GM18508 (cell line): ENCODE data around the gene POTEI.
"Not testable (repeated sequence)": the region's sequence is repeated elsewhere in the genome, so short reads cannot be mapped to it uniquely, and the experiment has no call there.

Experiments
- ATAC-seq: cut with Tn5 transposase; IDR thresholded peaks from one replicate; pipeline ENCODE4 v1.9.1; 2021; ENCODE audit warnings: moderate number of reproducible peaks; ENCODE audit not compliant: insufficient read depth, unreplicated experiment

The POTEI gene

DNA sequence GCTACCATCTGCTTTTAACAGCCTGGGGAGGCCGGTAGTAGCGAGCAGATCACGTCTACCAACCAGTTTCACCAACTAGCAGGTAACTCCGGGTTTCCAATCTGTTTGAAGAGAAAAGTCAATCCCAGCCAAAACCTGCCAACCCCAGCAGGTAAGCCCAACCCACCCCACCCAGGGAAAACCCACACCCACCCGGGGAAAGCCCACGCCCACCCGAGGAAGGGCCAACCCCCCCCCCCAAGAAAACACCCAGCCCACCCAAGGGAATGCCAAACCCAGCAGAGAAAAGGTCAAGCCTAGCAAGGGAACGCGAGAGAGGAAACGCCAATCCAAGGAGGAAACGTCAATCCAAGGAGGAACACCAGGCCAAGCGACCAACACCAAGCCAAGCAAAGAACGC, at the start of gene POTEI:
POTEI (minus strand) TSS at position 101 of the 400 bp plus-strand sequence; CDS start at position 8, 93 bp downstream.
- not testable (repeated sequence) for ATAC-seq

DNA sequence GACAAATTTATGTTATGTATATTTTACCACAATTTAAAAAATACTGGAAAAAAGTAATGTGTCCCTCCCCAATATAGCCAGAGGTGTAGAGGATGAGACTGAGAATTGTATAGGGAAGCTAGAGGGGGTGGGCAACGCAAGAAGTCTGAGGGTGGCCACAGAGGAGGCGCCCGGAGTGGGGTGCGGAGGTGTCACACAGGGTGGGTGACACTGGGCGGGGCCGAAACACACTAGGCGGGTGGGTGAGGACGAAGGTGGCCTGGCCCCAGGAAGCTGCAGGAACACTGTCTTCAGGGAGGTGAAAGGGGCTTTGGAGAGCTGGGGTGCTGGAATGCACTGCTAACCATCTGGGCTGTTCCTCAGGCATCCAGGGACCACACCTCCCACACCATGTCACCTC, 47.3 kb upstream of the POTEI start:
- ATAC-seq, result not testable (repeated sequence)

GRCh38 chr2:130554178-130554577, 45.0 kb upstream of the POTEI start:
- ATAC-seq, result not testable (repeated sequence)

GRCh38 chr2:130549475-130549874, 40.3 kb upstream of the POTEI start:
- not testable (repeated sequence) for ATAC-seq

DNA sequence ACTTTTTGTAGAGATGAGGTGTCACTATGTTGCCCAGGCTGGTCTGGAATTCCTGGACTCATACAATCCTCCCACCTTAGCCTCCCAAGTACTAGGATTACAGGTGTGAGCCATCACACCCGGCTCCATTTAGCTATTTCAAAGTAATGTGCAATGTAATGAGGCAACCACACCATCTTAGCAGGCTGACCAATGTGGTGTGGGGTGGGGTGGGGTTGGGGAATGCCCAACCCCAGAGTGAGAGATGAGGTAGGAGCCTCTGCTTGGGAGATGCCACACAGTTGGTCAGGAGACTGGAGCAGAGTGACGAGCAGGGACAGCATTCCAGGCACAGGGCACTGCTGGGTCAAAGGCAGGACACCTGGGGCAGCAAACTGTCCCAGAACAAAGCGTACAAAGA, 39.3 kb upstream of the POTEI start:
- not testable (repeated sequence) for ATAC-seq

DNA sequence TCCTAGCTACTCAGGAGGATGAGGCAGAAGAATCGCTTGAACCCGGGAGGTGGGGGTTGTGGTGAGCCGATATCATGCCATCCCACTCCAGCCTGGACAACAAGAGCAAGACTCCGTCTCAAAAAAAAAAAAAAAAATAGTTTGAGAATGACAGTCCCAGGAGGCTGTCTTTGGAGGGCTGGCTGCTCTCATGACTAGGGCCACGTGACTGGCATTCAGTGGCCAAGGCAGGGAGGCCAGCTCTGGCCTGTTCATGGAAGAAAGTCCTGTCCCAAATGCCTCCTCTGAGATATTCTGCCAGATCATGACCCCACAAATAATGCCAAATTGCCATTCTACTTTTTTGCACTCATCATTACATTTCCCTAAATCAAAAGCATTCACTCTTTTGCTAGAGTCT, 35.9 kb upstream of the POTEI start:
- ATAC-seq, result not testable (repeated sequence)

- not testable (repeated sequence) for ATAC-seq
These were observed 34.8 kb upstream of the POTEI start for GRCh38 chr2:130543785-130544528.

DNA sequence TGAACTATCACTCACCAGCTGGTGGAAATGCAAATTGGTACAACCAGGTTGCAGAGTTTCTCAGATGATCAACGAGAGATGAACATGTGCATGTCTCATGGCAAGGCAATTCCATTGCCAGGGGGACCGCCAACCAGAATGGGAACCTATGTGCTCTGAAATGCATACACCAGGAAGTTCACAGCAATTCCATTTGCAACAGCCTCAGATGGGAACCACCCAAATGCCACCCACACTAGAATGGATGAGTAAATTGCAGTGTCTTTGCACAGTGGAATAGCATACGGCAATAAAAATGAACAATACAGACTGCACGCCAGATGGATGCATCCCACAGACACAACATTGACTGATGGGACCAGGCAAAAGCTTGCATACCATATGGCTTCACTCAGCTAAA, 33.7 kb upstream of the POTEI start:
- ATAC-seq, result not testable (repeated sequence)

DNA sequence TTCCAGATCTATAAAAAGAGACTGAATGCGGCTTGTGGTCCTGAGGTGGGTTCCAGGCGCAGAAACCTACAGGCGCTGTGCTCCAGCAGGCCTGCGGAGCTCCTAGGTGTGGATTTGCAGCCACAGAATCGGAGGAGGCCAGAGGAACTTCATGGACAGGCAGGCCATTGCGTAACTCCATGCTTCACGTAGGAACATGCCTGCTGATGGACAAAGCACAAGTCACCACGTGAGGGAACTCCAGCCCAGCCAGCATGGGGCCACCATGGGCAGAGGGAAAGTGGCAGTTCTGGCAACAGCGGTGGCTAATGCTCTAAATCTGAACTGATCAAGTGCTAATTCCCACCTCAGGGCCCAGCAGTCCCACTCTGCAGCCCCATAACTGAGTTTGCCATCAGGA, 29.1 kb upstream of the POTEI start:
- ATAC-seq, result not testable (repeated sequence)

DNA sequence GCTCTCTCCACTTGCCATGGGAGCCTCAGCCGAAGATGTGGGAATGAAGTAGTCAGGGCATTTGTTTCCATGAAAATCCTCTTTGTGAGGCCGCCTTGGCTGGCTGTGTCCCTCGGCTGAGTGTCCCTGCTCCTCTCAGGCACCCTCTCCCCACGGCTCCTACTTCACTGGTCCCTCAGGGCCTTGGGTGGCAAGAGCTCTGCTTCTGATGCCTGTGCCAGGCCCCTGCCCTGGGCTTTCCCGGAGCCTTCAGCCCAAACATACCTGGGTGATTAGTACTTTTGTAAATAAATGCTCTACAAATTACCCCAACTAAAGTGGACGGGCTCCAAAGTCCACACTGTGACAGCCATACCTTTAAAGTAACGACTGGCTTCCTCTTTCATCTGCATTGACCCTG, 27.5 kb upstream of the POTEI start:
- ATAC-seq, result not testable (repeated sequence)

- ATAC-seq, result peak; percentile 22
These were observed 22.5 kb upstream of the POTEI start for GRCh38 chr2:130531672-130532071.

DNA sequence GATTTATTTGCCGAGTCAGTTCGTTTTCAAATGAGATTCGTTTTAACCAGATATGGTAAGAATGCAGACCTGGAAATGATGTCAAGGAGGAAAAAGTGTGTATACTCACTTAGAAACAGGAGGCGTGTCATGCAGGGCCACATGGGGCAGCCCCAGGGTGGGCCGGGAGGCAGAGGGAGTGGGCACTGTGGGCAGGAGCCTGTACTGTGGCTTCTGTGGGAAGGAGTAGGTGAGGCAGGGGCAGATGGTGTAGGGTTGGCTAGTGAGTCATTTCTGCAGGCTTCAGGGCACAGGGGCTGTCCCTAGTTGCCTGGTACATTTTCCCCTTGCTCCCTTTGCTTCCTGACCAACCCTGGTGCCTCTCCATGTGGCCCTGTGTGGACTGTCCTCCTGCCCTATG, 22.1 kb upstream of the POTEI start:
- ATAC-seq, result peak; percentile 70

- not testable (repeated sequence) for ATAC-seq
These were observed 21.1 kb upstream of the POTEI start for GRCh38 chr2:130530212-130530611.

DNA sequence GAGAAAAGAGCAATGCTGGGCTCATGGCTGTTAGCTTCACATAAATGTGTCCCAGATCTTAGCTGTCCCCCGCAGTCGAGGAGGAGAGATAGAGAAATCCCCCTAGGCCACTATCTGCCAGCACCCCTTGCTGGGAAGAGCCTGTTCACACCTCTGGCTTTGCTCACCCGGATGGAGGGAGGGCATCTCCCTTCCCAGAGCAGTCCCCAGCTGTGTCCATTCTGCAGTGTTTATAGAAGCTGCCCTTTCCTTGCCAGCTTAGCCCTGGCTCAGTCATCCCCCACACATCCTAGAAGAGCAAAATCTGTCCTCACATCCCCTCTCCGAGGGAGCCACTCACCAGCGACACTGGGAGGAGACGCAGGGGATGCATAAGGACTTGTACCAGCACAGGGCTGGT, 20.4 kb upstream of the POTEI start:
- not testable (repeated sequence) for ATAC-seq

DNA sequence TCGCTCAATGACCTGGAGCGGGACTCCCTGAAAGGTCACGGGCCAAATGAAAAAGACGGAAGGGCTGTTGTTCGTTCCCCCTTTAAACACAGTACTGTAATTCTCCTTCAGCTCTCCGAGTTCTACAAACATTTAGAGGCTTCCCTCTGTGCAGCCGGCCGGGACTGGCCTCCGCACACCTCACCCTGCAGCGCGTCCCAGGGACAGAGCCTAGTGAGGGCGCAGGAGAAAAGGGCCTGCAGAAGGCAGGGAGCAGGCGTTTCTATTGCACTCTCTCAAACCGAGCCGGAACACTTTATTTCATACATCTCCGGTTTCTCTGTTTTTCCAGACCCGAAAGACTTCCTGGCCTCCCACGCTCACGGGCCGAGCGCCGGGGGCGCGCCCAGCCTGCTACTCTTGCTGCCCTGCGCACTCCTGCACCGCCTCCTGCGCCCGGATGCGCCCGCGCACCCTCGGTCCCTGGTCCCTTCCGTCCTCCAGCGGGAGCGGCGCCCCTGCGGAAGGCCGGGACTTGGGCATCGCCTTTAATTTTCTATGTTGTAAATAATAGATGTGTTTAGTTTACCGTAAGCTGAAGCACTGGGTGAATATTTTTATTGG, 18.3 kb upstream of the POTEI start:
- ATAC-seq, result not testable (repeated sequence)

- not testable (repeated sequence) for ATAC-seq
These were observed 13.3 kb upstream of the POTEI start for GRCh38 chr2:130522390-130522789.

DNA sequence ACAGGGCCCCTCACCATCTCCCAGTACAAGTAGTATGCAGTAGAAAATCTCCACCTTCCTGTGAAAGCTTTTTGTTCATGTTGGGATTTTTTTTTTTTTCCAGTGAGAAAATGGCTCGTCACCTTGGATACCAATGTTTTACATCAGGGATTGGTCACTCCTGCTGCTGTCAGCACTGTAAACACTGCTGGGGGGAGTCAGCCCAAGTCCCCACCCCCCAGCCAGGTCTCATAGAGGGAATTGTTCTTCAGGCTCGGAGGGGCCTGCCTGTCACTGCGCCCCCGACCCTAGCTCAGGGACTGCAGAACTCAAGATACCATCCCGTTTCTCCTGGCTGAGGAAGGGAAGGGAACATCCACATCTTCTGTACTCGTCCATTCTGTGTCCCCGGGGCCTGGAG, 11.9 kb upstream of the POTEI start, which contains the start of gene CFC1B:
CFC1B (plus strand) TSS at position 231 of the 400 bp plus-strand sequence. CDS start 263 bp downstream, outside the sequence.
- ATAC-seq, result not testable (repeated sequence)

DNA sequence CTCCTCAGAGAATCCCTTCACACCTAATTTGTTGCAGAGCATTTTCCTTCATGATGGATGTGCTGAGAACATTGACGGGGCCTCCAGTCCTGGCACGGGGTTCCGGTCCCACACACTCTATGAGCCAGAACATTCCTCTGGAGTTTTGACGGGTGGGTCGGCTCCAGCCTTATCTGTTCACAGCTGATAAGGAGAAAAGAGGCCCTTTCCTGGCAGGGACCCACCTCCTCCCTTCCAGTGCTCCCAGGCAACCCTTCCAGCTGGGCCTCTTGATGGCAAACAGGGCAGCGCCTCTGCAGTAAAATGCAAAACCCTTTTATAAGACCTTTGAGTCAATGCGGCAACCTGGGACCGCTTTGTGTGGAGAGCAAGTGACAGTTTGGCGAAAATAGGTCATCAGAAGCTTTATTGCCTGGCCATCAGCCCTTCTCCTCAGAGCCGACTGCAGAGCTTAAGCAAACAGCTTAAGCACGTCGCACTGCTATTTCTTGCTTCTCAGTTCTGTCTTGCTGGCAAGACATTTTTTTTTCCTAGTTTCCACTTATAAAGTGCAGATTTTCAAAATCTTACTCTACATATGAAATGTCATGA, 9.5 kb upstream of the POTEI start:
- ATAC-seq, result not testable (repeated sequence)

DNA sequence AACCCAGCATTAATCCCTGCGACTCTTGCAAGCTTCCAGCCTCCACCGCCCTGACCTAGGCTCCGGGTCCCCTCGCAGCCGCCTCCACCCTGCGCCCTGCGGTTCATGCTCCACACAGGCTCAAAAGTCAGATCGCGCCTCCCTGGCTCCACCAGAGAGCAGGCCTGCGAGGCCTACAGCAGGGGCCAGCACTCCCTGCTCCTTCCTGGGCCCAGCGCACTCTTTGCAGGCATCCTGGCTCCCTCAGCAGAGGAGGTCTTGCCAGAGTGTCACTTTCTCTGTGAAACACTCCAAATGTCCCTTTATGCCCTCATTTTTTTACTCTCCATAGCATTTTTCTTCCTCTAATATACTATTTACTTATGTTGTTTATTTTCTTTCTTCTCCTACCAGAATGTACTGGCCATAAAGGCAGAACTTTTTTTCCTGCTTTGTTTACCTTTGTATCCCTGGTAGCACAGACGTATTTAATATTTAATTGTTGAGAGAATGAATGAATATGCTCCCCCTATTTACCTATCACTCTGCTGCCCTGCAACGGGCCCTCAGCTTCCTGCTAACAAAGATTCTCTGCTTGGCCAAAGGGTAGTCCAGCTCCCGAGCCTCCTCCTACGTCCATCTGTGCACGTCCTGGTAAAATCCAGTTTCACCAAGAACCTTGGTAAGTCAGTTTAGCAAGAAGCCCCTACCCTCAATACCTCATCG, 2.8 kb upstream of the POTEI start:
- not testable (repeated sequence) for ATAC-seq
